Measurements from ENCODE around the gene C3orf20.

- TF ChIP-seq CTCF (IDR thresholded peaks at IDR 0.05): no peak
- TF ChIP-seq POLR2A (IDR thresholded peaks at IDR 0.05): no peak
Observed at GRCh38 chr3:14725564-14726440, 50.9 kb downstream of the C3orf20 start.

Data from sigmoid colon (tissue), 3 donors.